ENCODE measurements around the gene PIK3AP1.

- TF ChIP-seq CTCF (conservative IDR thresholded peaks at IDR 0.05; ENCODE audit: low read depth, low read length) (no peak), CHD1 (IDR thresholded peaks at IDR 0.05; ENCODE audit: low read depth, low read length) (no peak; the same call in none of the 2 replicates), RAD21 (IDR thresholded peaks at IDR 0.05; ENCODE audit: low read length) (no peak), CEBPB (IDR thresholded peaks at IDR 0.05; ENCODE audit: low read depth, low read length) (no peak), POLR2A (IDR thresholded peaks at IDR 0.05; ENCODE audit: low read depth, low read length) (peak; percentile 91), MAZ (IDR thresholded peaks at IDR 0.05; ENCODE audit: borderline replicate concordance, low read depth, low read length) (peak; percentile 95), MXI1 (IDR thresholded peaks at IDR 0.05; ENCODE audit: borderline replicate concordance, low read depth, low read length) (peak; percentile 62; the same call in 1 of the 2 replicates), USF2 (IDR thresholded peaks at IDR 0.05; ENCODE audit: low read depth, low read length) (peak; percentile 43; the same call in 1 of the 2 replicates), ELK1 (IDR thresholded peaks at IDR 0.05; ENCODE audit: borderline replicate concordance, low read depth, low read length) (no peak), RFX5 (IDR thresholded peaks at IDR 0.05; ENCODE audit: low read depth, low read length) (no peak), SMC3 (IDR thresholded peaks at IDR 0.05; ENCODE audit: low read depth, low read length) (no peak), FOS (IDR thresholded peaks at IDR 0.05; ENCODE audit: low read depth, low read length) (peak; percentile 44), NFE2L2 (IDR thresholded peaks at IDR 0.05; ENCODE audit: low read depth, low read length) (no peak), RCOR1 (IDR thresholded peaks at IDR 0.05; ENCODE audit: insufficient replicate concordance, low read length) (no peak)
These were observed 133.7 kb downstream of the PIK3AP1 start, which contains the start of gene TM9SF3 for GRCh38 chr10:96586419-96587263.
